Dermis blood vessel endothelial cell (primary cell): ENCODE measurements around the gene ABHD17A. TPM values are rescaled to one million over a fixed set of nuclear protein-coding genes. Genes with fewer than 3 reads are reported as not detected.
A peak's percentile ranks its signal among the peaks of the same experiment; 100 is the strongest.

Experiments used
- DNase-seq: peaks from one replicate; pipeline ENCODE4 v3.0.0; 2010
- total RNA-seq: library from RNA; depleted of rRNA; stranded (reverse); fragments of >200 nt; gene quantifications from 2 replicates; pipeline ENCODE4 v1.2.3, GENCODE V29; 2014

The ABHD17A gene
- total RNA-seq, 1 donor from 2014 or later = 142 TPM

- DNase-seq = peak; percentile 94
Observed at GRCh38 chr19:1863638-1864479, 21.4 kb downstream of the ABHD17A start.

GRCh38 chr19:1863328-1863637 is 22.0 kb downstream of the ABHD17A start, which contains the start of gene KLF16:
Gene KLF16 (minus strand): TSS chr19:1863579. CDS start chr19:1863497, 82 bp downstream.
- no peak for DNase-seq

GRCh38 chr19:1862424-1863327 is 22.6 kb downstream of the ABHD17A start:
- no peak for DNase-seq

GRCh38 chr19:1862068-1862423 is 23.2 kb downstream of the ABHD17A start:
- DNase-seq = no peak

GRCh38 chr19:1861599-1862031 is 23.7 kb downstream of the ABHD17A start:
- DNase-seq = peak; percentile 50

GRCh38 chr19:1860821-1861598 is 24.3 kb downstream of the ABHD17A start:
- DNase-seq = no peak

GRCh38 chr19:1860042-1860775 is 25.1 kb downstream of the ABHD17A start:
- peak; percentile 70 for DNase-seq

GRCh38 chr19:1859331-1859781 is 25.9 kb downstream of the ABHD17A start:
- DNase-seq = no peak

GRCh38 chr19:1858412-1859081 is 26.7 kb downstream of the ABHD17A start:
- DNase-seq = no peak

GRCh38 chr19:1857648-1858326 is 27.5 kb downstream of the ABHD17A start:
- no peak for DNase-seq

- DNase-seq = peak; percentile 87
Observed at GRCh38 chr19:1856698-1857603, 28.3 kb downstream of the ABHD17A start.

GRCh38 chr19:1856345-1856697 is 29.0 kb downstream of the ABHD17A start:
- DNase-seq = no peak

- DNase-seq = no peak
Observed at GRCh38 chr19:1855828-1856255, 29.5 kb downstream of the ABHD17A start.

- DNase-seq = peak; percentile 87
Observed at GRCh38 chr19:1855040-1855827, 30.1 kb downstream of the ABHD17A start.

GRCh38 chr19:1854542-1855039 is 30.7 kb downstream of the ABHD17A start:
- no peak for DNase-seq

- no peak for DNase-seq
Observed at GRCh38 chr19:1854039-1854541, 31.2 kb downstream of the ABHD17A start.

GRCh38 chr19:1853295-1854038 is 31.8 kb downstream of the ABHD17A start:
- peak; percentile 89 for DNase-seq
